Osteoblast (primary cell): ENCODE data around the gene NDE1. TPM values are rescaled to one million over a fixed set of nuclear protein-coding genes. Genes with fewer than 3 reads are reported as not detected.
A peak's percentile ranks its signal among the peaks of the same experiment; 100 is the strongest.

Source experiments
- DNase-seq: peaks from one replicate; pipeline ENCODE4 v3.0.0; 2011; ENCODE audit warnings: low spot score, mixed read lengths; ENCODE audit not compliant: insufficient read length; ENCODE audit errors: missing footprints
- H2AFZ ChIP-seq: 2 replicates; pipeline ENCODE4 v1.6.0; 2011; ENCODE audit warnings: mild to moderate bottlenecking, low read length
- H3K27ac ChIP-seq: 2 replicates; pipeline ENCODE4 v1.5.1; 2011; ENCODE audit warnings: mild to moderate bottlenecking, low read depth, low read length, moderate library complexity
- H3K27me3 ChIP-seq: 2 replicates; pipeline ENCODE4 v1.6.0; 2012; ENCODE audit warnings: mild to moderate bottlenecking, control low read depth, inconsistent platforms, low read length, moderate library complexity; ENCODE audit not compliant: insufficient read depth
- H3K36me3 ChIP-seq: 2 replicates; pipeline ENCODE4 v1.5.1; 2011; ENCODE audit warnings: mild to moderate bottlenecking, low read length, control low read depth, moderate library complexity; ENCODE audit not compliant: insufficient read depth
- H3K4me1 ChIP-seq: 2 replicates; pipeline ENCODE4 v1.5.1; 2011; ENCODE audit warnings: mild to moderate bottlenecking, low read length, control low read depth, moderate library complexity; ENCODE audit not compliant: insufficient read depth
- H3K4me2 ChIP-seq: 2 replicates; pipeline ENCODE4 v1.6.0; 2011; ENCODE audit warnings: mild to moderate bottlenecking, low read length; ENCODE audit not compliant: insufficient read depth
- H3K4me3 ChIP-seq: fragments of 200-600 bp; sonication (generic); 3 replicates; pipeline ENCODE4 v1.5.1; 2012; ENCODE audit warnings: mild to moderate bottlenecking, low read length, inconsistent platforms; ENCODE audit not compliant: insufficient read depth
- H3K79me2 ChIP-seq: 2 replicates; pipeline ENCODE4 v1.6.0; 2012; ENCODE audit warnings: mild to moderate bottlenecking, low read length, control low read depth, inconsistent platforms; ENCODE audit not compliant: insufficient read depth
- H3K9me3 ChIP-seq: 2 replicates; pipeline ENCODE4 v1.5.1; 2011; ENCODE audit warnings: low read depth, low read length, control low read depth
- H4K20me1 ChIP-seq: 2 replicates; pipeline ENCODE4 v1.6.0; 2012; ENCODE audit warnings: mild to moderate bottlenecking, low read length, control low read depth; ENCODE audit not compliant: insufficient read depth
- total RNA-seq: library from RNA; depleted of rRNA; stranded (reverse); fragments of >200 nt; gene quantifications from 2 replicates; pipeline ENCODE4 v1.2.3, GENCODE V29; 2012
- TF ChIP-seq, protein P1 (sequence below): IDR thresholded peaks from 2 replicates; pipeline ENCODE4 v1.5.1; 2011; ENCODE audit warnings: mild to moderate bottlenecking, low read depth, low read length, moderate library complexity; ENCODE audit errors: extremely low read depth

NDE1 gene
- total RNA-seq, 1 donor: 31.5 TPM

DNA sequence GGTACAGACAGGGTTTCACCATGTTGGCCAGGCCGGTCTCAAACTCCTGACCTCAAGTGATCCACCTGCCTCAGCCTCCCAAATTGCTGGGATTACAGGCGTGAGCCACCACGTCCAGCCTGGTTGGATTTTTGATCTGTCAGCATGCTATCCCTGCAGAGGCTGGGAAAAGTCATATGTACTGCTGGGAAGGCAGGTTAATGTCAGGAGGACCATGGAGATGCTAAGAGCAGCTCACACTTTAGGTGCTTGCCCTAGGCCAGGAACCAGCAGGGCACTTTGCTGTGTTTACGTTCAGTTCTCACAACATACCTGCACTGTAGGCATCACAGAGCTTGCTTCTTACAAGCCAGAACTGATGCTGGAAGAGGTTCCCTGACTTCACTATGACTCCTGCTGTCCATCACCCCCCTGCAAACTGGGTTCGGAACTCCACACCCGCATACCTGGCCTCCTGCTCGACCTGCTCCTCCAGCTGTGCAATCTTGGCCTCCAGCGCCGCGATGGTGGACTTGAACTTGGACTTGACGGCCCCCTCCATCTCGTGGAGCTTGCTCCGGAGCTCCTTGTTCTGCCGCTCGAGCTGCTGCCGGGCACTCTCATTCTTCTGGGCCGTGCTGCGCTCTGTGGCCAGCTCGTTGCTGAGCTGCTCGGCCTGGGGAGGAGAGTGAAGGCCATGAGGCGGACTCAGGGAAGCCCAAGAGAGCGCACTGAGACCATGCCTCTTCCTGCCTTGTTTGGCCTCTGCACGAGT, 66.8 kb downstream of the NDE1 start:
- Histone ChIP-seq H4K20me1 (no peaks in the 10 kb centered on the region), H3K36me3 (peaks cover 4% of the 10 kb centered on the region), H3K9me3 (no peaks in the 10 kb centered on the region), H3K4me2 (no peak overlapping the region), H3K4me1 (no peaks in the 10 kb centered on the region), H3K27ac (no peak overlapping the region), H3K79me2 (no peaks in the 10 kb centered on the region), H2AFZ (no peak overlapping the region), H3K27me3 (no peaks in the 10 kb centered on the region), H3K4me3 (no peak overlapping the region)
- TF ChIP-seq, protein P1, sequence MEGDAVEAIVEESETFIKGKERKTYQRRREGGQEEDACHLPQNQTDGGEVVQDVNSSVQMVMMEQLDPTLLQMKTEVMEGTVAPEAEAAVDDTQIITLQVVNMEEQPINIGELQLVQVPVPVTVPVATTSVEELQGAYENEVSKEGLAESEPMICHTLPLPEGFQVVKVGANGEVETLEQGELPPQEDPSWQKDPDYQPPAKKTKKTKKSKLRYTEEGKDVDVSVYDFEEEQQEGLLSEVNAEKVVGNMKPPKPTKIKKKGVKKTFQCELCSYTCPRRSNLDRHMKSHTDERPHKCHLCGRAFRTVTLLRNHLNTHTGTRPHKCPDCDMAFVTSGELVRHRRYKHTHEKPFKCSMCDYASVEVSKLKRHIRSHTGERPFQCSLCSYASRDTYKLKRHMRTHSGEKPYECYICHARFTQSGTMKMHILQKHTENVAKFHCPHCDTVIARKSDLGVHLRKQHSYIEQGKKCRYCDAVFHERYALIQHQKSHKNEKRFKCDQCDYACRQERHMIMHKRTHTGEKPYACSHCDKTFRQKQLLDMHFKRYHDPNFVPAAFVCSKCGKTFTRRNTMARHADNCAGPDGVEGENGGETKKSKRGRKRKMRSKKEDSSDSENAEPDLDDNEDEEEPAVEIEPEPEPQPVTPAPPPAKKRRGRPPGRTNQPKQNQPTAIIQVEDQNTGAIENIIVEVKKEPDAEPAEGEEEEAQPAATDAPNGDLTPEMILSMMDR: no peak
- DNase-seq: no peak

DNA sequence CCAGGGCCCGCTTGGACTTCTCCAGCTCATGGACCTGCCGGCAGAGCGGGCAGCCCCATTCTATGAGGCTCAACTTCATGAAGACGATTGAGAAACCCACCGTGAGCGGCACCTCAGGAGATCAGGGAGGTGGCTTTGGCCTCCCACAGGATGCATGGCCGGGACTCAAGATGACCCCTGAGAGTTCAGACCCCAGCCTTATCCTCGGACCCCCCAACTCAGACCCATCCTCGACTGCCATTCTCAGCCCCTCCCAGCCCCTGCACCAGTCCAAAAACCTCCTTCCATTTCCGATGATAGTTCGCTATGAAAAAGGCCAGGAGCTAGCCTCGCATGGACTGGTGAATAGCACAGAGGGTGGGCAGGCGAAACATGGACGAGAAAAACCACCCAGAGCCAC, 71.0 kb downstream of the NDE1 start:
- H3K79me2 ChIP-seq: no peaks in the 10 kb centered on the region
- no peak overlapping the region for H3K4me2 ChIP-seq
- H3K27ac ChIP-seq: no peak overlapping the region
- TF ChIP-seq, protein P1: no peak
- H4K20me1 ChIP-seq: no peaks in the 10 kb centered on the region
- H3K4me3 ChIP-seq: no peak overlapping the region
- no peaks in the 10 kb centered on the region for H3K27me3 ChIP-seq
- H2AFZ ChIP-seq: no peak overlapping the region
- no peaks in the 10 kb centered on the region for H3K9me3 ChIP-seq
- no peaks in the 10 kb centered on the region for H3K4me1 ChIP-seq
- DNase-seq: peak; percentile 77
- H3K36me3 ChIP-seq: peaks cover 21% of the 10 kb centered on the region

DNA sequence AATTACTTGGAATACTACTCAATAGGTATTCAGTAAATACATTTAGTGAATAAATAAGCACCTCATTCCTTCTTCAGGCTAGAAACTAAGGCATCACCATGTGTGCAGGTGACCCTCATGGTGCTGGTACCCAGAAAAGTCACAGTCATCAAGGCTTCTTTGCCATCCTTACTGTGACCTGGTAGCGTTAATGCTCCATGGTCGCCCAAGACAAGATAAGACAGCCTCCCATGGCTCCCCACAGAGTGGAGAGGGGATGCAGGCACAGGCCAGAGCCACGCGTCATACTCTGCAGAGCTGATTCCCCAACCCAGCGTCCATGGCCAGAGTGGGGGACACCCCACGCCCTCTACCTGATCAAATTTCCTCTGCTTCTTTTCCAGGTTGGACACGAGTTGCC, 73.8 kb downstream of the NDE1 start:
- Histone ChIP-seq H3K36me3 (peaks cover 17% of the 10 kb centered on the region), H3K79me2 (no peaks in the 10 kb centered on the region), H3K9me3 (no peaks in the 10 kb centered on the region), H3K27ac (no peak overlapping the region), H2AFZ (no peak overlapping the region), H4K20me1 (no peaks in the 10 kb centered on the region), H3K4me1 (no peaks in the 10 kb centered on the region), H3K4me2 (no peak overlapping the region), H3K4me3 (no peak overlapping the region), H3K27me3 (no peaks in the 10 kb centered on the region)
- DNase-seq: peak; percentile 25
- TF ChIP-seq, protein P1: no peak

DNA sequence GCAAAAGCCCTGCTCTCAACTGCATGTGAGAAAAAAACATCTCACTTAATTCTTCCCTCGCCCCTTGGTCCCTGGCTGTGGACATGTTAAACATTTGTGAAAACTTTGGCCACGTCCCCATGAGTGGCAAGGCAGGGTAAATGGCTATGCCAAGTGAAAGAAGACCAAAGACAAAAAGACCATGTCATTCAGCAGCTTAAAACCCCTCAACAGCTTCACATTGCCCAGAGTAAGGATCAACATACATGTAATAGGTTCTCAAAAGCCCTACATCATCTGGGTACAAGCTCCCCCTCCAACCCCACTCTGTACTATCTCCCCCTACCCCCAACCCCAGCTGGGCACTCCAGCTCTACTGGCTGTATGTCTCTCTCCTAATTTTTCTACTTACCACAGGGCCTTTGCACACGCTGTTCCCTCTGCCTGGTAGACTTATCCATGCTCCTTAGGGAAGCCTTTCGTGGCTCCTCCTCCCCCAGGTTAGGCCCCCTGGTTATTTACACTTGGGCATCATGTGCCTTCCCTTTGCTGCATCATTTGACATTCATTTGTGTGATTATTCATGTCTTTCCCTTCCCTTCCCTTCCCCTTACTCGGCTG, 75.7 kb downstream of the NDE1 start:
- Histone ChIP-seq H4K20me1 (no peaks in the 10 kb centered on the region), H3K27me3 (no peaks in the 10 kb centered on the region), H3K4me2 (no peak overlapping the region), H2AFZ (no peak overlapping the region), H3K79me2 (no peaks in the 10 kb centered on the region), H3K9me3 (no peaks in the 10 kb centered on the region), H3K36me3 (peaks cover 17% of the 10 kb centered on the region), H3K27ac (no peak overlapping the region), H3K4me1 (no peaks in the 10 kb centered on the region), H3K4me3 (no peak overlapping the region)
- peak; percentile 53 for DNase-seq
- TF ChIP-seq, protein P1: no peak
